Adrenal gland (tissue), 12 donors: ENCODE measurements around the gene TJP3. TPM values are rescaled to one million over a fixed set of nuclear protein-coding genes. Genes with fewer than 3 reads are reported as not detected.

Experiments
- DNase-seq, 7 donors: peaks; one replicate each; pipeline ENCODE4 v3.0.0-alpha.2; 2019 to 2020
- H3K27ac ChIP-seq, 5 donors: fragments of 200-600 bp; sonication (generic) in 4 of 5; 1 replicate in 3 of 5; 2 replicates in 2 of 5; pipeline versions ENCODE4 v1.5.1 to v1.8.0; 2016 to 2020; ENCODE audit warnings: mild to moderate bottlenecking in 1 of 5
- H3K27me3 ChIP-seq: fragments of 200-600 bp; 2 replicates; pipeline ENCODE4 v1.8.0; 2021
- H3K36me3 ChIP-seq, 2 donors: fragments of 200-600 bp; replicated peaks in 1 of 2; 1 replicate in 1 of 2; 2 replicates in 1 of 2; pipeline versions ENCODE4 v1.5.1 to v1.8.0; 2018 to 2022
- H3K4me1 ChIP-seq, 2 donors: fragments of 200-600 bp; replicated peaks in 1 of 2; 1 replicate in 1 of 2; 2 replicates in 1 of 2; pipeline versions ENCODE4 v1.5.1 to v1.8.0; 2018 to 2021
- H3K4me3 ChIP-seq, 4 donors: fragments of 200-600 bp; sonication (generic) in 3 of 4; one replicate each; pipeline ENCODE4 v1.5.1; 2016 to 2018
- H3K9me3 ChIP-seq, 3 donors: fragments of 200-600 bp; sonication (generic) in 1 of 3; replicated peaks in 1 of 3; 1 replicate in 2 of 3; 2 replicates in 1 of 3; pipeline versions ENCODE4 v1.5.1 to v1.8.0; 2016 to 2021
- POLR2A ChIP-seq, 2 donors: fragments of 450-650 bp; IDR thresholded peaks; one replicate each; pipeline ENCODE4 v1.6.1; 2017; ENCODE audit warnings: antibody characterized with exemption in 2 of 2, mild to moderate bottlenecking in 2 of 2, moderate library complexity in 1 of 2
- WGBS, 4 donors: extraction: QIAGEN DNeasy Blood & Tissue Kit in 2 of 4; methylation state at CpG; one replicate each; pipeline versions ENCODE4 v1.1.5 to v1.1.7; 2013 to 2017; 5-methylcytosine and 5-hydroxymethylcytosine counted together
- intact Hi-C, 2 donors: fragments of 100-400 bp; cut with DNase I; formaldehyde crosslinking; loops; one replicate each; pipeline versions ENCODE4 v1.14.1 to v1.15.0; 2022 to 2023
- polyA plus RNA-seq, 3 donors: library from polyadenylated mRNA; stranded (reverse); fragments of 200-250 nt in 2 of 3; fragments of 350-450 nt in 1 of 3; fragmentation: Illumina TruSeq in 1 of 3; extraction: RNeasy Lipid Tissue Mini Kit (QIAGEN cat#74804) in 1 of 3; gene quantifications; one replicate each; pipeline ENCODE4 v1.2.3, GENCODE V29; 2013 to 2014
- total RNA-seq, 9 donors: library from RNA; depleted of rRNA in 4 of 9; stranded (reverse); fragments of >200 nt in 4 of 9; fragments of 120-200 nt in 1 of 9; fragmentation: NEBNext Ultra II Directional in 1 of 9; extraction: Animal tissue kit (Norgen Biotek cat#: 25700) in 1 of 9; gene quantifications; one replicate each; pipeline versions ENCODE4 v1.1.0 to v1.2.4, GENCODE V29; 2013 to 2023
- TF ChIP-seq, protein P1 (sequence below), 6 experiments: fragments of 450-650 bp in 4 of 6; fragments of 200-600 bp in 2 of 6; sonication (generic) in 1 of 6; IDR thresholded peaks; 1 replicate in 5 of 6; 2 replicates in 1 of 6; pipeline versions ENCODE4 v1.5.1 to v1.8.0; 2016 to 2021; ENCODE audit warnings: antibody characterized with exemption in 6 of 6, mild to moderate bottlenecking in 2 of 6, moderate library complexity in 1 of 6
- donor health status: healthy with polysubstance abuse.
- donor health status: Bipolar disorder and iron deficiency.
- donor health status: DM: yes; HTN: yes; CAD: no.
- donor health status: DM: no; HTN: no; CAD: no.
- donor health status: DM: no; HTN: no; CAD: no.
- donor health status: DM: yes; HTN: yes; CAD: no.

TJP3 gene
- total and polyA plus RNA-seq, 12 donors: 0.07 to 2.5 (median 0.24) TPM; not detected in 6

DNA sequence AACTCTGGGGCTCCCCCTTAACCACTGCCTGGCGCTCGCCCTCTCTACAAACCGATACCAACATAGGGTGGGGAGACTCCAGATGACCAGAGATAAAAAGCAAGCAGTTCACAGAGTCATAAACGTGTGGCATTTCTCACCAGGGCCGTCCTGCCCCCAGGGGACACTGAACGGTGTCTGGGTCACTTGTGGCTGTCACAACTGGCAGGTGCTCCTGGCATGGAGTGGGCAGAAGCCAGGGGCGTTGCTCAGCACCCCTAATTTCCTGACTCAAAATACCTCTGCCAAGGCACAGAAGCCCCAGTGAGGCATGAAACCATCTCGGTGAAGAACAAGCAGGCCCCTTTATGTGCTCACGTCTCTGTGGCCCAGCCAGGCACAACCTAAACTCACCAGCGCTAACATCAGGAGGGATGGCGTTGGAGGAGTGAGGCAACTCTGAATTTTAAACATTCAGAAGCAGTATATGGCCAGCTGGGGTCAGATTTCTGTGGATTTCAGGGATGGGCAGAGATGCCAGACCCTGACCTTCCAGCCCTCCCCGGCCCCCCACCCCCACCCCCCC lies 9.7 kb upstream of the TJP3 start:
- WGBS, 4 donors: 61 to 73% (median 66%) methylated on average over 3 to 12 of the region's 12 CpGs
- H3K4me1 ChIP-seq: peaks cover 0 to 8% of the 10 kb centered on the region in 2 donors
- no peak for TF ChIP-seq POLR2A (IDR thresholded peaks at IDR 0.05)
- TF ChIP-seq, protein P1, sequence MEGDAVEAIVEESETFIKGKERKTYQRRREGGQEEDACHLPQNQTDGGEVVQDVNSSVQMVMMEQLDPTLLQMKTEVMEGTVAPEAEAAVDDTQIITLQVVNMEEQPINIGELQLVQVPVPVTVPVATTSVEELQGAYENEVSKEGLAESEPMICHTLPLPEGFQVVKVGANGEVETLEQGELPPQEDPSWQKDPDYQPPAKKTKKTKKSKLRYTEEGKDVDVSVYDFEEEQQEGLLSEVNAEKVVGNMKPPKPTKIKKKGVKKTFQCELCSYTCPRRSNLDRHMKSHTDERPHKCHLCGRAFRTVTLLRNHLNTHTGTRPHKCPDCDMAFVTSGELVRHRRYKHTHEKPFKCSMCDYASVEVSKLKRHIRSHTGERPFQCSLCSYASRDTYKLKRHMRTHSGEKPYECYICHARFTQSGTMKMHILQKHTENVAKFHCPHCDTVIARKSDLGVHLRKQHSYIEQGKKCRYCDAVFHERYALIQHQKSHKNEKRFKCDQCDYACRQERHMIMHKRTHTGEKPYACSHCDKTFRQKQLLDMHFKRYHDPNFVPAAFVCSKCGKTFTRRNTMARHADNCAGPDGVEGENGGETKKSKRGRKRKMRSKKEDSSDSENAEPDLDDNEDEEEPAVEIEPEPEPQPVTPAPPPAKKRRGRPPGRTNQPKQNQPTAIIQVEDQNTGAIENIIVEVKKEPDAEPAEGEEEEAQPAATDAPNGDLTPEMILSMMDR (IDR thresholded peaks at IDR 0.05): no peak
- H3K27ac ChIP-seq: peak overlapping the region in 3 of 5 donors; percentile 57 to 83 (median 69)
- no peaks in the 10 kb centered on the region for H3K36me3 ChIP-seq
- intact Hi-C loops: no loop called here
- no peaks in the 10 kb centered on the region for H3K27me3 ChIP-seq
- peak overlapping the region in 1 of 4 donors; percentile 87 for H3K4me3 ChIP-seq
- no peak for DNase-seq
- no peaks in the 10 kb centered on the region for H3K9me3 ChIP-seq

GRCh38 chr19:3698974-3699740 lies 9.0 kb upstream of the TJP3 start:
- no peaks in the 10 kb centered on the region for H3K36me3 ChIP-seq
- H3K9me3 ChIP-seq: no peaks in the 10 kb centered on the region
- intact Hi-C loops: no loop called here
- TF ChIP-seq POLR2A (IDR thresholded peaks at IDR 0.05): peak in 1 of 2 donors; percentile 52
- TF ChIP-seq, protein P1 (IDR thresholded peaks at IDR 0.05): no peak
- peaks cover 0 to 8% of the 10 kb centered on the region in 2 donors for H3K4me1 ChIP-seq
- DNase-seq: peak; percentile 54 to 82 (median 65)
- no peaks in the 10 kb centered on the region for H3K27me3 ChIP-seq
- 0 to 7% (median 5%) methylated on average over 3 to 34 of the region's 34 CpGs for WGBS, 4 donors
- peak overlapping the region; percentile 41 to 91 (median 82) for H3K4me3 ChIP-seq
- H3K27ac ChIP-seq: peak overlapping the region in 4 of 5 donors; percentile 43 to 83 (median 63)

GRCh38 chr19:3699741-3700241 lies 8.4 kb upstream of the TJP3 start:
- TF ChIP-seq POLR2A (IDR thresholded peaks at IDR 0.05): no peak
- TF ChIP-seq, protein P1 (IDR thresholded peaks at IDR 0.05): no peak
- Histone ChIP-seq H3K4me3 (peak overlapping the region; percentile 41 to 91 (median 82)), H3K27me3 (no peaks in the 10 kb centered on the region), H3K4me1 (peaks cover 0 to 8% of the 10 kb centered on the region in 2 donors), H3K27ac (peak overlapping the region in 4 of 5 donors; percentile 43 to 83 (median 63)), H3K9me3 (no peaks in the 10 kb centered on the region), H3K36me3 (no peaks in the 10 kb centered on the region)
- intact Hi-C loops: loop anchor here (5.0 kb wide), 1 partner anchor 32 kb away; no protein-coding TSS in a partner anchor
- peak in 1 of 7 donors; percentile 27 for DNase-seq
- 0 to 1% (median 1%) methylated on average over 6 to 43 of the region's 43 CpGs for whole genome bisulfite sequencing, 4 donors
